H1 (cell line): Measurements from ENCODE around the gene SV2C. TPM values are rescaled to one million over a fixed set of nuclear protein-coding genes. Genes with fewer than 3 reads are reported as not detected.
A peak's percentile ranks its signal among the peaks of the same experiment; 100 is the strongest.

Experiments
- CTCF ChIA-PET: fragments of 300-600 bp; sonication (Branson Sonifier 250); formaldehyde crosslinking; loops from one replicate; lab custom pipeline; 2021; ENCODE audit not compliant: partially characterized antibody; lab: Charles Lee
- POLR2A ChIA-PET: fragments of 300-600 bp; sonication (Branson Sonifier 250); formaldehyde crosslinking; loops from one replicate; lab custom pipeline; 2021; ENCODE audit warnings: inconsistent platforms; ENCODE audit not compliant: partially characterized antibody; lab: Charles Lee
- DNase-seq, 2 experiments: peaks; one replicate each; pipeline versions ENCODE4 v3.0.0 to v3.0.0-alpha.2; 2010 to 2022; ENCODE audit warnings: low spot score in 2 of 2, low read depth in 1 of 2, mixed read lengths in 1 of 2
- FAIRE-seq: peaks from 2 replicates; lab custom pipeline; 2011; peaks lifted over from hg19 to GRCh38; lab: Jason Lieb, UNC
- H2AFZ ChIP-seq: 2 replicates; pipeline ENCODE4 v1.8.1; 2012; ENCODE audit warnings: low read length, inconsistent platforms
- H2AK5ac ChIP-seq: 2 replicates; pipeline ENCODE4 v1.6.1; 2013; ENCODE audit warnings: low read depth, low read length
- H2BK120ac ChIP-seq: replicated peaks from 2 replicates; pipeline ENCODE3; 2013; ENCODE audit warnings: low read depth, low read length, inconsistent platforms
- H2BK12ac ChIP-seq: 2 replicates; pipeline ENCODE4 v1.6.1; 2013; ENCODE audit warnings: low read depth, low read length
- H2BK15ac ChIP-seq: 2 replicates; pipeline ENCODE4 v1.6.1; 2013; ENCODE audit warnings: low read length
- H2BK20ac ChIP-seq: 2 replicates; pipeline ENCODE4 v1.6.1; 2013; ENCODE audit warnings: low read length
- H2BK5ac ChIP-seq: 2 replicates; pipeline ENCODE4 v1.6.1; 2013; ENCODE audit warnings: low read depth, low read length
- H3K14ac ChIP-seq: 2 replicates; pipeline ENCODE4 v1.6.1; 2013; ENCODE audit warnings: inconsistent platforms; ENCODE audit not compliant: insufficient read length
- H3K18ac ChIP-seq: 2 replicates; pipeline ENCODE4 v1.6.1; 2013; ENCODE audit warnings: low read length; ENCODE audit errors: extremely low read depth
- H3K23ac ChIP-seq: 2 replicates; pipeline ENCODE4 v1.6.1; 2013; ENCODE audit warnings: inconsistent platforms; ENCODE audit not compliant: insufficient read length
- H3K23me2 ChIP-seq: 2 replicates; pipeline ENCODE4 v1.6.1; 2013; ENCODE audit warnings: low read depth, low read length
- H3K27ac ChIP-seq: 2 replicates; pipeline ENCODE4 v1.6.1; 2011; ENCODE audit warnings: low read depth, low read length, inconsistent platforms
- H3K27me3 ChIP-seq, 4 experiments: replicated peaks in 1 of 4; 1 replicate in 1 of 4; 2 replicates in 3 of 4; pipeline versions ENCODE4 v1.6.1 to v1.8.1; 2011 to 2013; ENCODE audit warnings: low read length in 3 of 4, mild to moderate bottlenecking in 3 of 4, inconsistent platforms in 2 of 4, mixed read lengths in 2 of 4, moderate library complexity in 1 of 4; ENCODE audit not compliant: control insufficient read depth in 3 of 4, insufficient read depth in 3 of 4; ENCODE audit errors: extremely low read depth in 1 of 4
- H3K36me3 ChIP-seq, 4 experiments: 2 replicates each; pipeline versions ENCODE4 v1.6.1 to v1.8.1; 2011 to 2013; ENCODE audit warnings: mild to moderate bottlenecking in 4 of 4, low read length in 3 of 4, moderate library complexity in 2 of 4, control low read depth in 1 of 4, inconsistent platforms in 1 of 4; ENCODE audit not compliant: insufficient read depth in 4 of 4, control insufficient read depth in 2 of 4
- H3K4ac ChIP-seq: replicated peaks from 2 replicates; pipeline ENCODE3; 2013; ENCODE audit warnings: low read length, low read depth, mixed read lengths, inconsistent platforms; ENCODE audit not compliant: insufficient read length
- H3K4me1 ChIP-seq, 4 experiments: replicated peaks in 1 of 4; 1 replicate in 1 of 4; 2 replicates in 3 of 4; pipeline versions ENCODE4 v1.6.1 to v1.8.1; 2011 to 2013; ENCODE audit warnings: low read length in 3 of 4, inconsistent platforms in 2 of 4, mixed read lengths in 1 of 4; ENCODE audit not compliant: insufficient read depth in 4 of 4, control insufficient read depth in 3 of 4
- H3K4me2 ChIP-seq, 2 experiments: 2 replicates each; pipeline versions ENCODE4 v1.6.1 to v1.8.1; 2011 to 2013; ENCODE audit warnings: low read depth in 2 of 2, low read length in 2 of 2, control low read depth in 1 of 2, inconsistent platforms in 1 of 2, mild to moderate bottlenecking in 1 of 2; ENCODE audit not compliant: insufficient read depth in 1 of 2
- H3K4me3 ChIP-seq, 4 experiments: fragments of 200-600, 300-600 bp in 1 of 4; sonication (generic), shearing (Covaris generic), sonication (Bioruptor Twin) in 1 of 4; 2 replicates each; pipeline versions ENCODE4 v1.5.1 to v1.8.1; 2011 to 2016; ENCODE audit warnings: low read length in 4 of 4, low read depth in 3 of 4, control low read depth in 2 of 4, inconsistent platforms in 2 of 4, mild to moderate bottlenecking in 2 of 4, mixed read lengths in 1 of 4, moderate library complexity in 1 of 4; ENCODE audit not compliant: insufficient read depth in 2 of 4; ENCODE audit errors: extremely low read depth in 1 of 4
- H3K56ac ChIP-seq: replicated peaks from 2 replicates; pipeline ENCODE3; 2013; ENCODE audit warnings: low read depth, mild to moderate bottlenecking, mixed read lengths, low read length, inconsistent platforms; ENCODE audit not compliant: insufficient read length
- H3K79me1 ChIP-seq: 2 replicates; pipeline ENCODE4 v1.6.1; 2013; ENCODE audit warnings: low read depth, low read length, control low read depth
- H3K79me2 ChIP-seq, 2 experiments: 2 replicates each; pipeline versions ENCODE4 v1.6.1 to v1.8.1; 2012 to 2013; ENCODE audit warnings: low read length in 2 of 2, mild to moderate bottlenecking in 2 of 2, inconsistent platforms in 1 of 2; ENCODE audit not compliant: insufficient read depth in 2 of 2, control insufficient read depth in 1 of 2
- H3K9ac ChIP-seq, 4 experiments: replicated peaks in 1 of 4; 1 replicate in 1 of 4; 2 replicates in 3 of 4; pipeline versions ENCODE4 v1.6.1 to v1.8.1; 2011 to 2013; ENCODE audit warnings: low read depth in 3 of 4, low read length in 3 of 4, control low read depth in 2 of 4, mild to moderate bottlenecking in 2 of 4, moderate library complexity in 2 of 4, inconsistent platforms in 1 of 4; ENCODE audit errors: extremely low read depth in 1 of 4
- H3K9me3 ChIP-seq, 2 experiments: 2 replicates each; pipeline versions ENCODE4 v1.6.1 to v1.8.1; 2012 to 2013; ENCODE audit warnings: mild to moderate bottlenecking in 2 of 2, moderate library complexity in 2 of 2, control low read depth in 1 of 2, inconsistent platforms in 1 of 2, low read depth in 1 of 2, low read length in 1 of 2, mixed read lengths in 1 of 2; ENCODE audit not compliant: insufficient read depth in 2 of 2
- H4K20me1 ChIP-seq, 2 experiments: replicated peaks in 1 of 2; 2 replicates each; pipeline versions ENCODE3 to v1.8.1; 2011 to 2013; ENCODE audit warnings: inconsistent platforms in 2 of 2, low read length in 2 of 2, mild to moderate bottlenecking in 1 of 2; ENCODE audit not compliant: insufficient read depth in 2 of 2, control insufficient read depth in 1 of 2
- H4K5ac ChIP-seq: 2 replicates; pipeline ENCODE4 v1.6.1; 2013; ENCODE audit warnings: low read length, low read depth, mixed read lengths, inconsistent platforms; ENCODE audit not compliant: insufficient read length
- H4K8ac ChIP-seq: 2 replicates; pipeline ENCODE4 v1.8.0; 2013; ENCODE audit warnings: mild to moderate bottlenecking, moderate library complexity, low read length, inconsistent platforms; ENCODE audit not compliant: insufficient read depth; ENCODE audit errors: extremely low read depth
- H4K91ac ChIP-seq: replicated peaks from 2 replicates; pipeline ENCODE3; 2013; ENCODE audit warnings: low read length, mixed read lengths, inconsistent platforms; ENCODE audit not compliant: insufficient read length
- CBX5 ChIP-seq: fragments of 300-800, 300-1000 bp; sonication (generic); IDR thresholded peaks from 2 replicates; pipeline ENCODE4 v1.7.1; 2016; ENCODE audit warnings: antibody characterized with exemption, low read length, low read depth
- CEBPB ChIP-seq: IDR thresholded peaks from 2 replicates; pipeline ENCODE4 v1.6.1; 2012; ENCODE audit warnings: low read depth, low read length
- FOSL1 ChIP-seq: IDR thresholded peaks from 2 replicates; pipeline ENCODE4 v1.6.1; 2011; ENCODE audit warnings: mild to moderate bottlenecking, low read depth, low read length, moderate library complexity; ENCODE audit not compliant: insufficient read depth
- JUND ChIP-seq: IDR thresholded peaks from 2 replicates; pipeline ENCODE4 v1.6.1; 2011; ENCODE audit warnings: mild to moderate bottlenecking, improper control_type of control experiment, low read length
- NRF1 ChIP-seq: IDR thresholded peaks from 2 replicates; pipeline ENCODE4 v1.6.1; 2011; ENCODE audit warnings: mild to moderate bottlenecking, low read depth, low read length, improper control_type of control experiment
- SRF ChIP-seq: IDR thresholded peaks from 2 replicates; pipeline ENCODE4 v1.6.1; 2011; ENCODE audit warnings: mild to moderate bottlenecking, low read depth, low read length, moderate library complexity
- TEAD4 ChIP-seq: IDR thresholded peaks from 2 replicates; pipeline ENCODE4 v1.6.1; 2012; ENCODE audit warnings: low read depth, low read length, inconsistent platforms, mixed read lengths
- YY1 ChIP-seq: IDR thresholded peaks from 2 replicates; pipeline ENCODE4 v1.6.1; 2011; ENCODE audit warnings: low read depth, mild to moderate bottlenecking, low read length
- polyA plus RNA-seq, 7 experiments: library from polyadenylated mRNA; depleted of rRNA in 3 of 7; stranded (reverse) in 5 of 7; unstranded in 2 of 7; fragments of >200 nt in 5 of 7; fragments of 200-250 nt in 2 of 7; gene quantifications; 1 replicate in 5 of 7; 2 replicates in 1 of 7; 4 replicates in 1 of 7; pipeline versions ENCODE4 v1.2.1 to v1.2.3, GENCODE V29; 2011 to 2013; ENCODE audit warnings: missing spikeins in 2 of 7, mixed read lengths in 2 of 7
- total RNA-seq: library from RNA; stranded (reverse); fragmentation: NEBNext Ultra II Directional; extraction: Animal tissue kit (Norgen Biotek cat#: 25700); gene quantifications from 2 replicates; pipeline ENCODE4 v1.2.1, GENCODE V29; 2021

Gene SV2C
- total and polyA plus RNA-seq, 2 of the 8 experiments (the other 6 are each of a cell fraction or from before 2014, with no cell fraction given): 0.08 to 0.24 TPM

GRCh38 chr5:76038212-76038611 lies 45.0 kb upstream of the SV2C start:
- H3K4me1 ChIP-seq: no peaks in the 10 kb centered on the region; a peak in 1 of 7 replicates
- TF ChIP-seq CEBPB (no peak), JUND (no peak), CBX5 (no peak), TEAD4 (no peak), YY1 (no peak), NRF1 (no peak), FOSL1 (no peak), SRF (no peak)
- TF ChIP-seq, all 59 proteins: peak for 0
- Histone ChIP-seq H4K5ac (no peak overlapping the region), H3K9ac (no peak overlapping the region), H4K91ac (no peak overlapping the region), H2AFZ (peak overlapping the region; percentile 100), H2BK12ac (no peak overlapping the region), H2BK5ac (no peak overlapping the region), H3K79me2 (no peaks in the 10 kb centered on the region), H3K9me3 (no peaks in the 10 kb centered on the region), H2BK15ac (no peak overlapping the region), H3K14ac (no peak overlapping the region), H3K23ac (no peak overlapping the region), H3K79me1 (no peaks in the 10 kb centered on the region), H2BK20ac (no peak overlapping the region), H3K56ac (no peak overlapping the region), H3K4me2 (peak overlapping the region; percentile 61), H3K36me3 (no peaks in the 10 kb centered on the region), H3K27ac (no peak overlapping the region), H2BK120ac (no peak overlapping the region), H4K20me1 (no peaks in the 10 kb centered on the region), H3K23me2 (no peaks in the 10 kb centered on the region), H3K27me3 (no peaks in the 10 kb centered on the region), H4K8ac (no peak overlapping the region), H3K4me3 (peak overlapping the region; percentile 34 to 54 (median 38); a peak in 7 of 8 replicates), H3K4ac (no peak overlapping the region), H3K18ac (no peak overlapping the region), H2AK5ac (no peak overlapping the region)
- FAIRE-seq: no peak
- ChIA-PET CTCF (interaction anchor here (0.9 to 1.7 kb wide), 2 partner anchors 34 to 218 kb away, joined by 3 to 4 read pairs; no protein-coding TSS in a partner anchor), POLR2A (interaction anchor here (1.6 to 1.9 kb wide), 2 partner anchors 14 to 37 kb away, joined by 3 to 6 read pairs; no protein-coding TSS in a partner anchor)
- DNase-seq: no peak
